ENCODE measurements around the gene SP100. TPM values are rescaled to one million over a fixed set of nuclear protein-coding genes. Genes with fewer than 3 reads are reported as not detected.
"Not testable (repeated sequence)": the region's sequence is repeated elsewhere in the genome, so short reads cannot be mapped to it uniquely, and the experiment has no call there.

Gene SP100
- total and polyA plus RNA-seq, 7 donors = 50.4 to 141 (median 91.2) TPM

- H3K27me3 ChIP-seq = no peaks in the 10 kb centered on the region
- no peak overlapping the region for H3K27ac ChIP-seq
- H3K9me3 ChIP-seq = peaks cover 0 to 5% (median 0%) of the 10 kb centered on the region in 4 donors
- DNase-seq = no peak
- intact Hi-C loops (cut with DNase I) = no loop called here
- H3K36me3 ChIP-seq = peaks cover 0 to 13% (median 2%) of the 10 kb centered on the region in 4 donors
- 82 to 84% methylated on average over 1 of the region's 1 CpG for WGBS, 2 donors
- no peak for TF ChIP-seq EP300 (IDR thresholded peaks at IDR 0.05)
- no peak for TF ChIP-seq POLR2AphosphoS5 (IDR thresholded peaks at IDR 0.05)
- no peak for TF ChIP-seq POLR2A (IDR thresholded peaks at IDR 0.05)
- TF ChIP-seq, protein P1, sequence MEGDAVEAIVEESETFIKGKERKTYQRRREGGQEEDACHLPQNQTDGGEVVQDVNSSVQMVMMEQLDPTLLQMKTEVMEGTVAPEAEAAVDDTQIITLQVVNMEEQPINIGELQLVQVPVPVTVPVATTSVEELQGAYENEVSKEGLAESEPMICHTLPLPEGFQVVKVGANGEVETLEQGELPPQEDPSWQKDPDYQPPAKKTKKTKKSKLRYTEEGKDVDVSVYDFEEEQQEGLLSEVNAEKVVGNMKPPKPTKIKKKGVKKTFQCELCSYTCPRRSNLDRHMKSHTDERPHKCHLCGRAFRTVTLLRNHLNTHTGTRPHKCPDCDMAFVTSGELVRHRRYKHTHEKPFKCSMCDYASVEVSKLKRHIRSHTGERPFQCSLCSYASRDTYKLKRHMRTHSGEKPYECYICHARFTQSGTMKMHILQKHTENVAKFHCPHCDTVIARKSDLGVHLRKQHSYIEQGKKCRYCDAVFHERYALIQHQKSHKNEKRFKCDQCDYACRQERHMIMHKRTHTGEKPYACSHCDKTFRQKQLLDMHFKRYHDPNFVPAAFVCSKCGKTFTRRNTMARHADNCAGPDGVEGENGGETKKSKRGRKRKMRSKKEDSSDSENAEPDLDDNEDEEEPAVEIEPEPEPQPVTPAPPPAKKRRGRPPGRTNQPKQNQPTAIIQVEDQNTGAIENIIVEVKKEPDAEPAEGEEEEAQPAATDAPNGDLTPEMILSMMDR (IDR thresholded peaks at IDR 0.05) = no peak
- H3K4me1 ChIP-seq = peaks cover 0 to 45% (median 14%) of the 10 kb centered on the region in 4 donors
- H3K4me3 ChIP-seq = no peak overlapping the region
Observed at GRCh38 chr2:230425377-230425776, 9.4 kb downstream of the SP100 start.

DNA sequence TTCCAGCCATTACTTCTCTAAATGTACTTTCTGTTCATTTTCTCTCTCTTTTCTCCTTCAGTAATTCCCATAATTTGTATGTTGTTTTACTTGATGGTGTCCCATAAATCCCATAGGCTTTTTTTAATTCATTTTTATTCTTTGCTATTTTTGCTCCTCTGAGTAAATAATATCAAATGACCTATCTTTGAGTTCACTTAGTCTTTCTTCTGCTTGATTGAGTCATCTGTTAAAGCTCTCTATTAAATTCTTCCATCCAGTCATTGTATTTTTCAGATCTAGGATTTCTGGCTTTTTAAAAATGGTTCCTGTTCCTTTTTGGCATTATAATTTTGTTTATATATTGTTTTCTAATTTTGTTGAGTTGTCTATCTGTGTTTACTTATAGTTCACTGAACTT, 13.5 kb downstream of the SP100 start:
- TF ChIP-seq EP300 (IDR thresholded peaks at IDR 0.05) = no peak
- TF ChIP-seq, protein P1 (IDR thresholded peaks at IDR 0.05) = no peak
- no peak for TF ChIP-seq POLR2AphosphoS5 (IDR thresholded peaks at IDR 0.05)
- no peak for TF ChIP-seq POLR2A (IDR thresholded peaks at IDR 0.05)
- no peak for DNase-seq
- no peak overlapping the region for H3K27ac ChIP-seq
- H3K27me3 ChIP-seq = no peaks in the 10 kb centered on the region
- H3K9me3 ChIP-seq = peaks cover 0 to 5% (median 0%) of the 10 kb centered on the region in 4 donors
- H3K4me1 ChIP-seq = peaks cover 0 to 18% (median 6%) of the 10 kb centered on the region in 4 donors
- no peak overlapping the region for H3K4me3 ChIP-seq
- H3K36me3 ChIP-seq = peaks cover 0 to 16% (median 2%) of the 10 kb centered on the region in 4 donors
- intact Hi-C loops (cut with DNase I) = no loop called here

- Histone ChIP-seq H3K36me3 (peaks cover 0 to 16% (median 2%) of the 10 kb centered on the region in 4 donors), H3K4me3 (no peak overlapping the region), H3K27me3 (no peaks in the 10 kb centered on the region), H3K27ac (no peak overlapping the region), H3K9me3 (peaks cover 0 to 5% (median 0%) of the 10 kb centered on the region in 4 donors), H3K4me1 (peaks cover 0 to 7% (median 3%) of the 10 kb centered on the region in 4 donors)
- no peak for TF ChIP-seq POLR2AphosphoS5 (IDR thresholded peaks at IDR 0.05)
- TF ChIP-seq, protein P1 (IDR thresholded peaks at IDR 0.05) = no peak
- TF ChIP-seq EP300 (IDR thresholded peaks at IDR 0.05) = no peak
- TF ChIP-seq POLR2A (IDR thresholded peaks at IDR 0.05) = no peak
- intact Hi-C loops (cut with DNase I) = no loop called here
- WGBS, 2 donors = 77 to 92% methylated on average over 1 of the region's 1 CpG
- no peak for DNase-seq
Observed at GRCh38 chr2:230430957-230431910, 15.2 kb downstream of the SP100 start.

- DNase-seq = no peak
- no peaks in the 10 kb centered on the region for H3K9me3 ChIP-seq
- peaks cover 0 to 12% (median under 1%) of the 10 kb centered on the region in 4 donors for H3K4me1 ChIP-seq
- intact Hi-C loops (cut with DNase I) = no loop called here
- no peak overlapping the region for H3K27ac ChIP-seq
- no peak overlapping the region for H3K4me3 ChIP-seq
- 76 to 80% methylated on average over 4 of the region's 4 CpGs for WGBS, 2 donors
- no peaks in the 10 kb centered on the region for H3K27me3 ChIP-seq
- TF ChIP-seq POLR2A (IDR thresholded peaks at IDR 0.05) = no peak
- peaks cover 0 to 4% (median 0%) of the 10 kb centered on the region in 4 donors for H3K36me3 ChIP-seq
Observed at GRCh38 chr2:230434677-230435324, 18.8 kb downstream of the SP100 start.

- 95 to 97% methylated on average over 2 of the region's 2 CpGs for WGBS, 2 donors
- peaks cover 0 to 4% (median 0%) of the 10 kb centered on the region in 4 donors for H3K36me3 ChIP-seq
- intact Hi-C loops (cut with DNase I) = no loop called here
Observed at GRCh38 chr2:230435431-230435830, 19.4 kb downstream of the SP100 start.

GRCh38 chr2:230439121-230439520, 23.1 kb downstream of the SP100 start:
- H3K27me3 ChIP-seq; DNase-seq; H3K9me3 ChIP-seq; H3K27ac ChIP-seq; H3K4me3 ChIP-seq; intact Hi-C loops (cut with DNase I): not testable (repeated sequence)
- Histone ChIP-seq H3K36me3 (peaks cover 0 to 13% (median 4%) of the 10 kb centered on the region in 4 donors), H3K4me1 (peaks cover 0 to 16% (median 9%) of the 10 kb centered on the region in 4 donors)

More at GRCh38 chr2:230435431-230435830, 19.4 kb downstream of the SP100 start:
- no peak overlapping the region for H3K27ac ChIP-seq
- H3K4me3 ChIP-seq = no peak overlapping the region
- peaks cover 0 to 15% (median 2%) of the 10 kb centered on the region in 4 donors for H3K4me1 ChIP-seq
- TF ChIP-seq, protein P1 (IDR thresholded peaks at IDR 0.05) = no peak
- TF ChIP-seq POLR2AphosphoS5 (IDR thresholded peaks at IDR 0.05) (no peak), POLR2A (IDR thresholded peaks at IDR 0.05) (no peak), EP300 (IDR thresholded peaks at IDR 0.05) (no peak)
- DNase-seq = no peak
- no peaks in the 10 kb centered on the region for H3K9me3 ChIP-seq
- H3K27me3 ChIP-seq = no peaks in the 10 kb centered on the region

Data from sigmoid colon (tissue), 7 donors.